ENCODE results near the gene EFL1. TPM values are rescaled to one million over a fixed set of nuclear protein-coding genes. Genes with fewer than 3 reads are reported as not detected.

EFL1 gene
- total RNA-seq, 4 donors from 2014 or later, result 2.8 to 28.3 (median 16.0) TPM

- intact Hi-C loops (cut with DNase I; ENCODE audit: low total_unique reads), result no loop called here
- Histone ChIP-seq H3K9me3 (no peaks in the 10 kb centered on the region), H3K27me3 (no peaks in the 10 kb centered on the region), H3K36me3 (no peaks in the 10 kb centered on the region), H3K4me3 (no peak overlapping the region), H3K27ac (no peak overlapping the region), H3K4me1 (no peaks in the 10 kb centered on the region)
- no peak for DNase-seq
- TF ChIP-seq, protein P1, sequence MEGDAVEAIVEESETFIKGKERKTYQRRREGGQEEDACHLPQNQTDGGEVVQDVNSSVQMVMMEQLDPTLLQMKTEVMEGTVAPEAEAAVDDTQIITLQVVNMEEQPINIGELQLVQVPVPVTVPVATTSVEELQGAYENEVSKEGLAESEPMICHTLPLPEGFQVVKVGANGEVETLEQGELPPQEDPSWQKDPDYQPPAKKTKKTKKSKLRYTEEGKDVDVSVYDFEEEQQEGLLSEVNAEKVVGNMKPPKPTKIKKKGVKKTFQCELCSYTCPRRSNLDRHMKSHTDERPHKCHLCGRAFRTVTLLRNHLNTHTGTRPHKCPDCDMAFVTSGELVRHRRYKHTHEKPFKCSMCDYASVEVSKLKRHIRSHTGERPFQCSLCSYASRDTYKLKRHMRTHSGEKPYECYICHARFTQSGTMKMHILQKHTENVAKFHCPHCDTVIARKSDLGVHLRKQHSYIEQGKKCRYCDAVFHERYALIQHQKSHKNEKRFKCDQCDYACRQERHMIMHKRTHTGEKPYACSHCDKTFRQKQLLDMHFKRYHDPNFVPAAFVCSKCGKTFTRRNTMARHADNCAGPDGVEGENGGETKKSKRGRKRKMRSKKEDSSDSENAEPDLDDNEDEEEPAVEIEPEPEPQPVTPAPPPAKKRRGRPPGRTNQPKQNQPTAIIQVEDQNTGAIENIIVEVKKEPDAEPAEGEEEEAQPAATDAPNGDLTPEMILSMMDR (IDR thresholded peaks at IDR 0.05), result no peak
- TF ChIP-seq POLR2A (IDR thresholded peaks at IDR 0.05), result no peak
Observed at GRCh38 chr15:82095803-82096202, 166.7 kb downstream of the EFL1 start.

- Histone ChIP-seq H3K27ac (no peak overlapping the region), H3K4me1 (no peaks in the 10 kb centered on the region), H3K4me3 (no peak overlapping the region), H3K27me3 (no peaks in the 10 kb centered on the region), H3K36me3 (no peaks in the 10 kb centered on the region), H3K9me3 (no peaks in the 10 kb centered on the region)
- intact Hi-C loops (cut with DNase I; ENCODE audit: low total_unique reads), result no loop called here
- TF ChIP-seq, protein P1 (IDR thresholded peaks at IDR 0.05), result no peak
- no peak for TF ChIP-seq POLR2A (IDR thresholded peaks at IDR 0.05)
- no peak for DNase-seq
Observed at GRCh38 chr15:82093774-82094211, 168.7 kb downstream of the EFL1 start.

DNA sequence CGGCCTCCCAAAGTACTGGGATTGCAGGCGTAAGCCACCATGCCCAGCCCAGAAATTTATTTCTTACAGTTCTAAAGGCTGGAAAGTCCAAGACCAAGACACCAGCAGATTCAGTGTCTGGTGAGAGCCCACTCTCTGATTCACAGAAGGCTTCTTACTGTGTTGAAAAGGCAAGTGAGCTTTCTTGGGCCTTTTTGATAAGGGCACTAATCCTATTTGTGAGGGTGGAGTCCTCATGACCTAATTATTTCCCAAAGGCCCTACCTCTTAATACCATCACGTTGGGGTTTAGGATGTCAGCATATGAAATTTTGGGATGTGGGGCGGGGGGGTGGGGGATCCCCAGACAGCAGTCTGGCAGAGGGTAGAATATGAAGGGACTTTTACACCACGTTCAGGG is 169.2 kb downstream of the EFL1 start:
- Histone ChIP-seq H3K27ac (no peak overlapping the region), H3K4me1 (no peaks in the 10 kb centered on the region), H3K36me3 (no peaks in the 10 kb centered on the region), H3K4me3 (no peak overlapping the region), H3K9me3 (no peaks in the 10 kb centered on the region), H3K27me3 (no peaks in the 10 kb centered on the region)
- no peak for DNase-seq
- TF ChIP-seq, protein P1 (IDR thresholded peaks at IDR 0.05), result no peak
- TF ChIP-seq POLR2A (IDR thresholded peaks at IDR 0.05), result no peak
- intact Hi-C loops (cut with DNase I; ENCODE audit: low total_unique reads), result no loop called here

DNA sequence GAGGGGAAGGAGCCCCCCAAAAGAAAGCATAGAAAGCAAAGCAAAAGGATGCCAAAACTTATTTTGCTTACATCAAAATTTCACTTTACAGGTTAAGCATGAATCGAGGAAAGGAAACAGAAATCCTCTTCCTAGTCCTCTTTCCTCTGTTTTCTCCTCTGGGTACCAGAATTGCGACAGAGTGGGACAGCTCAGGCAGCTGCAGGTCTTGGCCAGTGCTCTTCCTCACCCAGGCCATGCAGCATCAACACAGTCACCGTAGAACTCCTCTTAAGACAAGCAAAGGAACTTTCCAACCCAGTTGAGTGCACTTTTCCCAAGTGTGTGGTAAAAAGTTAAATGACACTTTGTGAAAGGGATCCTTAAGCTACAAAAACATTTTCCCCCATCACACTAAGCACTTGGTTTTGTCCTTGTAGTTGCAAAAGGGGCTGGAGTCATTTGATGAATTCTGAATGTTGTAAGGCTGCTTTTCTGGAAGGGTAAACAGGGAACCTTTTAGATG is 170.8 kb downstream of the EFL1 start:
- no peaks in the 10 kb centered on the region for H3K27me3 ChIP-seq
- H3K4me1 ChIP-seq, result no peaks in the 10 kb centered on the region
- no peak overlapping the region for H3K27ac ChIP-seq
- TF ChIP-seq, protein P1 (IDR thresholded peaks at IDR 0.05), result no peak
- TF ChIP-seq POLR2A (IDR thresholded peaks at IDR 0.05), result no peak
- H3K4me3 ChIP-seq, result no peak overlapping the region
- DNase-seq, result no peak
- no peaks in the 10 kb centered on the region for H3K9me3 ChIP-seq
- intact Hi-C loops (cut with DNase I; ENCODE audit: low total_unique reads), result no loop called here
- no peaks in the 10 kb centered on the region for H3K36me3 ChIP-seq

DNA sequence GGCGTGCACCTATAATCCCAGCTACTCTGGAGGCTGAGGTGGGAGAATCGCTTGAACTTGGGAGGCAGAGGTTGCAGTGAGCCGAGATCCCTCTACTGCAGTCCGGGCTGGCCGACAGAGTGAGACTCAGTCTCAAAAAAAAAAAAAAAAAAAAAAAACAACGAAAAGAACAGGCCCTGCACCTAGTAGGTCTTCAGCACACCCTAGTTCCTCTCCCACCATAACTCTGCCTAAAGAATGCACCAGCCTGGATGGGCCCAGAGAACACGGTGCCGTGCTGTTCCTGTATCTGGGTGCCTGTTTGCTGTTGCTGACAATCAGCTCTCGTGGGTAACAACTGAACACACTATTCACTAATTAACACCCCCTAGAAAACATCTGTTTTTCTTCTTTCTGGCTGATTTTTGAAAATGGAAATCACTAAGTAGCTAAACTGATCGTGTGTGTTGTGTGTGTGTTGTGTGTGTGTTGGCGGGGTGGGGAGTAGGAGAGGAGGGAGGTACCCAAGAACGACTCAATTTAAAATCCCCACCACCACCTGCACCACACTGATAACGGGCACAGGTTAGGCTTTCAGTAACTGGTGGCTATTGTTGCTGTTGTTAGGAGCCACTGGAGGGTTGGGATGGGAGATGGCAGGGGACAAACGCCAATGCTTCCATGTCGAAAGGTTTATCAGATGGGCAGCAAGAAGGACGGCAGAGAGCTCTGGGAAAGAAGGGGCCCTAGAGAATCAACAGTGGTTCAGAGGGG is 176.1 kb downstream of the EFL1 start:
- TF ChIP-seq, protein P1 (IDR thresholded peaks at IDR 0.05), result no peak
- no peak for TF ChIP-seq POLR2A (IDR thresholded peaks at IDR 0.05)
- no peaks in the 10 kb centered on the region for H3K27me3 ChIP-seq
- H3K4me1 ChIP-seq, result no peaks in the 10 kb centered on the region
- intact Hi-C loops (cut with DNase I; ENCODE audit: low total_unique reads), result no loop called here
- H3K36me3 ChIP-seq, result no peaks in the 10 kb centered on the region
- DNase-seq, result no peak
- H3K4me3 ChIP-seq, result no peak overlapping the region
- H3K27ac ChIP-seq, result no peak overlapping the region
- no peaks in the 10 kb centered on the region for H3K9me3 ChIP-seq

Measured in uterus (tissue), 4 donors.